Erythroblast (primary cell): ENCODE data around the gene ANKRD9.

Experiments
- DNase-seq, 2 experiments: peaks; one replicate each; lab custom pipeline; 2025; lab: John Stamatoyannopoulos, UW
- GATA1 ChIP-seq: IDR thresholded peaks from 2 replicates; pipeline ENCODE4 v1.6.1; 2011; ENCODE audit warnings: low read depth, mild to moderate bottlenecking, control low read depth, low read length, moderate library complexity
- POLR2A ChIP-seq: IDR thresholded peaks from 2 replicates; pipeline ENCODE4 v1.6.1; 2011; ENCODE audit warnings: mild to moderate bottlenecking, low read length

ANKRD9 gene

DNA sequence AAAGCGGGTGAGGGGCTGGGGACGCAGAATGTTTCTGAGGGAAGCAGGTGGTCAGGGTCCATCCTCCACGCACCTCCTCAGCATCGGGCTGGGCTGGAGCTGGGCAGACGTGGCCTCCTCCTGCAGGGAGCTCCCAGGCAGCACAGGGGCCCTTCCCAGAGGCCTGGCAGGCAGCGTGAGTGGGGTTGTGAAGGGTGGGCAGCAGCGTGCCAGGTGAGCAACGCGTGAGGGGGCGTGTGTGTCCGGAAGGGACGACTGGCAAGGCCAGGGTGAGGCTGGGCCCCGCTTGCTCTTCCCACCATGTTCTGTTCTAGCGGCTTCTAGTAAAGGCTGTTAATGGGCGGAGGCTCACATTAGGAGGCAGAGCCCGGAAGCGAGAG is 17.1 kb downstream of the ANKRD9 start:
- no peak for TF ChIP-seq GATA1
- no peak for TF ChIP-seq POLR2A
- DNase-seq: no peak

DNA sequence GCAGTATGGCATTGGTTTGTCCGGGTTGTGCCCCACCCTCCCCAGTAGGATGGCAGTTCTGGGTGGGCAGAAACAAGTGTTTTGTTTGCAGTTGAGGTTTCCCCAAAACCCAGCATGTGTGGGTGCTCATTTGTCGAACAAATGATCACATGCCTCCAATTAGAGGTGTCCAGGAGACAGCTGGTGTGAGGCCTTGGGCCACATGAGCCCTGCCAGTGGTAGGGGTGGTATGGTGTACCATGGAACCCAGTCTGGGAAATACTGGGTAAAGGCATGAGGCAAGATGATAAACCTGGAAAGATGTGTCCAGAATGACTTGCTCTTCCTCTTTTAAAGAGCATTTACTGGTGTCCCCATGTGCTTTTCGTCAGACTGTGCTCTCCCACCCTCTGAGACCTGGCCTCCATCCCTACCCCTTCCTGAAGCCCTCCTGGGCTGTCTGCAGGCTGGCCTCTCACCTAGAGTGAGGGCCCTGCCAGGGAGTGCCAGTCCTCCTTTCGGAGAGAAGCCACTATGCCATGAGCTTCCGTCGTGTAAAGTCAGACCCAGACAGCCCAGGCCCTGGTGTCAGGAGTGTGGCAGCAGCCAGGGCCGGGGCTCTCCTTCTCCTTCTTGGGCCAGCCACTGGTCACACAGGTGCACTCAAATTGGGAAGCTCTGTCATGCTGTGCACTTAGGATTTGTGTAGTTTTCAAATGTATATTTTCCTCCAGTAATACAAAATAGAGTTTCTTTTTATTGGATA is 17.6 kb downstream of the ANKRD9 start:
- no peak for TF ChIP-seq GATA1
- TF ChIP-seq POLR2A: no peak
- DNase-seq: no peak

DNA sequence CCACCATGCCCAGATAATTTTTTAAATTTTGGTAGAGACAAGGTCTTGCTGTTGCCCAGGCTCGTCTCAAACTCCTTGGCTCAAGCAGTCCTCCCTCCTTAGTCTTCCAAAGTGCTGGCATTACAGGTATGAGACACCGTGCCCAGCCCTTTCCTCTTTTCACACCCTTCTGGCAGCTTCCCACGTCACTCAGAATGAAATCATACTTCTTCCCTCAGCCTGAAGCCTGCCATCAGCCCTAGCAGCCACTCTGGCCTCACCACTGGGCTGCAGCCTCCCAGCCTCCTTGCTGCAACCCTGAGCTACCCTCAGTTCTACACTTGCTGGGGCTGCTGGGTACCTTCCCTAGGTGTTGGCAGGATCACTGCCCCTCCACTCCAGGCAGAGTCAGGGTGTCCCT is 18.2 kb downstream of the ANKRD9 start:
- TF ChIP-seq POLR2A (no peak), GATA1 (no peak)
- no peak for DNase-seq

DNA sequence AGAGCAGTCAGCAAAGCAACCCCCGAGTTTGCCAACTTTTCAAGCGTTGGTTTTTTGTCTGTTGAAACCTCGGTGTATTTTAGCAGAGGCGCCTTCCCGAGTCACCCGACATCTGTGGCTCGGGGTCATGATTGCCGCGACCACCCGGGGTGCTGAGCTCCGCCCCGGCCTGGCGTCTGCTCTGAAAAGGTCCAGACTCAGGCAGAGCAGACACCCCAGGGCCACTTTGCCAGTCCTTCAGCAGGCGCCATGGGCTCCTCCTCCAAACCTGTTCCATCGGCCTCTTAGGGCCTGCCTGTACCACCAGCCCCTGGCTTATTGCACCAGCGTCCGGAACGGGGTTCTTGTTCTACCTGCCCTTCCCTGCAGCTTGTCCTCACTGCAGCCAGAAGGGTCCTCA is 19.1 kb downstream of the ANKRD9 start:
- TF ChIP-seq POLR2A (no peak), GATA1 (no peak)
- DNase-seq: no peak

DNA sequence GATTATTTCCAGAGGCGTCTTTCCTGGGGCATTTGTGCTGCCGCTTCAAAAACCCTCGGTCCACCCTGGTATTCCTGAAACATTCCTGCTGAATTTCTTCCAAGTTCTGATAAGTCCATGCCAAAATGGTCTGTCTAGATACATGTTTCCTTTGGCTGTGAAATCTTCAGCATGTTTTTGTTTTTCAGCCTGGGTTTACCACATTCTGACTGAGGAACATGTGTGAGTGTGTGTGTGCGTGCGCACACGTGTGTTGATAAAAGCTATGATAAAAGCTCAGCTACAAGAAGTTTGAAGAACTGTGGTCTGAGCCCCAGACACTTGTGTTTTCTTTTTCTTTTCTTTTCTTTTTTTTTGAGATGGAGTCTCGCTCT is 22.4 kb downstream of the ANKRD9 start:
- DNase-seq: no peak
- no peak for TF ChIP-seq POLR2A
- no peak for TF ChIP-seq GATA1

DNA sequence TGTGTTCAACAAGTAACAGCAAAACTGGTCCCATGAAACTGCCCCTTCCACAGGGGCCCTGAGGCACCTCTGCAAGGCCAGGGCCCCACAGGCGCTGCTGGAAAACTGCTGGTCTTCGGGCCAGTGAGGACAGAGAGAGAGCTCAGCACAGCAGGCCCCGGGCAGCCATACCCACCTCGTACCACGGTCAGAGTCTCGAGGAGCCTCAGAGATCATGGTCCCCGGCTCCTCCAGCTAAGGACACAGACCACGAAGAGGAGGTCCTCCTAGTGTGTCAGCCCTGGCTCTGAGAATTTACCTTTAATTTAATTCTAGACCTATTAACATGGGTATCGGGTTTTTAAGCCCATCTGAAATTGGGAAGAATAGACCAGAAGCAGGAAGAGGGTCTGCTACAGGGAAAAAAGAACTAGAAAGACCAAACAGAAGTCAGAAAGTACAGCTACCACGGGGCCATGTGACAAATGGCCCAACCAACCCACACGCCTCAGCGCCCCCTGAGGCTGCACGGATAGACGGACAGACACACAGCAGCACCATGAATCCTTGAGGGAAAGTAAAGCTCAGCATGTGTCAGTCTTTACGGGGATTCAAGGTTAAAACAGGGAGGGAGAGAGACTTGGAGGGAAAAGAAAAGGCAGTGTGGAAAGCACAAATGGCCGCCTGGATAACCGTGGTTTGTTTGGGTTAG is 22.9 kb downstream of the ANKRD9 start:
- no peak for DNase-seq
- TF ChIP-seq POLR2A: no peak
- no peak for TF ChIP-seq GATA1

DNA sequence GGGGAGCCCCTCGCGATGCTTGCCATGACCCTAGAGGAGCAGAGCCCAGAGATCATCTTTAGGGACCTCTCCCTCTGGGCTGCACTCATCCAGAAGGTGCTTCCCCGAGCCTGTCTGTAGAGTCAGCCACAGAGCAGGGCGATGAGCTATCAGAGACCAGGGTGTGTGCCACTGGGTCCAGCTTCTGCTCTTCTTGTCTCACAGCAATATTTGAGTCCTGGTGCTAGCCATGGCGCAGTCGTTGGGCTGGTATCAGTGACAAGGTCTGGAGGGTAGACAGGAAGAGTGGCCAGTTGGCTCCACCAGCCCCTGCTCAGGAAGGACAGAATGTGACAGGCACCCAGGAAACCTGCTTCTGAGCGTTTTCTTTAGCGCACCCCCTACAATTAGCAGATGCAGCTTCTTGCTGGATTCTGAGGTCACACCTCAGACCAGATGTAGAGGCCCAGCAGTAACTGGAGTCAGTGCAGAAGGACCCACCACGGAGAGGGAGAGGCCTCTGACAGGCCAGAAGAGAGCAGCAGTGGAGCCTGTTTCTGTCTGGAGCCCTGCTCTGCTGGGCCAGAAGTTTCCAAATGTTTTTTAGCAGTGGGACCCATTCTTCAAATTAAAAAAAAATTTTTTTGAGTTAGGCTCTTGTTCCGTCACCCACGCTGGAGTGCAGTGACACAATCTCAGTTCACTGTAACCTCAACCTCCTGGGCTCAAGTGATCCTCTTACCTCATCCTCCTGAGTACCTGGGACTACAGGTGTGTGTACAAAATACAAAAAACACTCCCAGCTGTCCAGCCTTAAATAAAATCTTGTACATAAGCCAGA is 23.7 kb downstream of the ANKRD9 start:
- TF ChIP-seq GATA1 (no peak), POLR2A (no peak)
- DNase-seq: no peak

DNA sequence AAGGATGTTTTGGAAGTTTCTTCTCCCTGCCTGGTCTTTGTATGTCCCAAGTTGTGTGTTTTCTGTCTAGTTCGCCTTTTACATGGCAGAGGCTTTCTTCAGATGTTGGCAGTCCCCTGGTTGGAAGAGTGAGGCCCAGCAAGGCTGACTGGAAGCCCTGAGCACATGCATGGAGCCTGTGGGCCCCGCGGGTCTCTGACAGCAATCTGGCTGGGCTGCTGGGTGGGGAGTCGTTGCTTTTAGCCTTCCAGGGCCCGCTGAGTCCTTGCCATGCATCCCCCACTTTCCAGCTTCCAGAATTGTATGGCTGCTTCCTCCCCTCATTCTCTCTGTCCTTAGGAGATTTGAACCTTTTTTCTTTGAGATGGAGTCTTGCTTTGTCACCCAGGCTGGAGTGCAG is 25.3 kb downstream of the ANKRD9 start:
- TF ChIP-seq POLR2A (no peak), GATA1 (no peak)
- no peak for DNase-seq

DNA sequence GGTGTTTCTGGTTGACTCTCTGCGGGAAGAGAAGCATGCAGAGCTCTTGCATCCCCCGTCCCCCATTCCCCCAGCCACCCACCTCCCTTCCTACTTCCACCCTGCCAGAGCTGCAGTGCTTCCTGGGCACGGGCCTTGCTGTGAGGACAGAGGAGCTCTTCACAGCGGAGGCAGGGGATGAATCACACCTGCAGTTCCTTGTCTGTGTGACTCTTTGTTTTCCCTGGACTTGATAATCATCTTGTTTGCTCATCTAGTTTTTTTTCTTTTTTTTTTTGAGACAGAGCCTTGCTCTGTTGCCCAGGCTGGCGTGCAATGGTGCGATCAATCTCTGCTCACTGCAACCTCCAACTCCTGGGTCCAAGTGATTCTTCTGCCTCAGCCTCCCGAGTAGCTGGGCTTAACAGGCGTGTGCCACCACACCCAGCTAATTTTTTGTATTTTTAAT is 27.8 kb downstream of the ANKRD9 start:
- no peak for DNase-seq
- no peak for TF ChIP-seq POLR2A
- TF ChIP-seq GATA1: no peak

DNA sequence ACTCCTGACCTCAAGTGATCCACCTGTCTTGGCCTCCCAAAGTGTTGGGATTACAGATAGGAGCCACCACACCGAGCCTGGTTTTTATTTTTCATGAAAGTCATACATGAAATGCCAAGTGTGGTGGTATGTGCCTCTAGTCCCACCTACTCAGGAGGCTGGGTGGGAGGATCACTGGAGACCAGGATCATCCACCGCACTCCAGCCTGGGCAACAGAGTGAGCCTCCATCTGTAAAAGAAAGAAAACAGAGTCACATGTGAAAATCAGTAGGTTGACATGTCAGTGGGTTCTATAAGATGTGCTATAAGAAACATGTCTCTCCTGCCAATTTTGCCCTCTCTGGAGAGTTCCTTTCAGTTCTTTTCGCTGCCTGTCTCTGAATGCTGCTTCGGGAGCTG is 28.2 kb downstream of the ANKRD9 start:
- no peak for DNase-seq
- no peak for TF ChIP-seq POLR2A
- TF ChIP-seq GATA1: no peak

DNA sequence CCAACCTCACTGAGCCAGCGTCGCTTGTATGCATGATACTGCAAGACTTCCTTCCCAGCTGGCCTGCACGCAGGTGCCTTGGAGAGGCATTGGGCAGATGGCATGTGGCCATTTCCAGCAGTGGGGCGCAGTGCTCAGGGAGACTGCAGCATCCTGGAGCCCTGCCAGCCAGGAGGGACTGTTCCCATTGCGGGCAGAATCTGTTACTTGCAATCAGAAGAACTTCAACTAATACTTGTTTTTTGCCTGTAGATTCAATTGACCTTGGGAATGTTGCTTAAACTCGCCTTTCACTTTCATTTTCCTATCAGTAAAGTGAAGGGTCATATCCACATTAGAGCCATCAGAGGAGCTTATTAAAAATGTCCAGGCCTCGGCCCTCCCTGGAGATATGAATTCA is 29.8 kb downstream of the ANKRD9 start:
- TF ChIP-seq POLR2A: no peak
- TF ChIP-seq GATA1: no peak
- peak in 1 of 2 experiments; percentile 26 for DNase-seq

DNA sequence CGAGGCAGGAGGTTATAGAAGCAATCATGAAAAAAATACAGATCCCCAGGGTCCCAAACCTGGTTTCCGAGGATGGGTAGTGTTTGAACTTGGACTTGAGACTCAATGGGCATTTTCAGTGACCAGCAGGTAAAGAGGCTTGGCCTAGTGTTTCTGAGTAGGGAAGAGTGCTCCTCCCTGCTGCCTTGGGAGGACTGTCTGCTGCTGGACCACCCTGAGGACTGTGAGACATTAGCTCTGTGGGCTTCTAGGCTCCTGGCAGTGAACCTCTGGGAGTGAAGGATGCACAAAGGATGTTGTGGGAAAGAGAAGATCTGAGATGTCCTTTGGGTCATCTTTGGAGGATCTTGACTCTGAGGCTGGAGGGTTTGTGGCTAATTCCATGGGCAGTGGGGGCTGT is 30.5 kb downstream of the ANKRD9 start:
- DNase-seq: no peak
- TF ChIP-seq GATA1: no peak
- no peak for TF ChIP-seq POLR2A

DNA sequence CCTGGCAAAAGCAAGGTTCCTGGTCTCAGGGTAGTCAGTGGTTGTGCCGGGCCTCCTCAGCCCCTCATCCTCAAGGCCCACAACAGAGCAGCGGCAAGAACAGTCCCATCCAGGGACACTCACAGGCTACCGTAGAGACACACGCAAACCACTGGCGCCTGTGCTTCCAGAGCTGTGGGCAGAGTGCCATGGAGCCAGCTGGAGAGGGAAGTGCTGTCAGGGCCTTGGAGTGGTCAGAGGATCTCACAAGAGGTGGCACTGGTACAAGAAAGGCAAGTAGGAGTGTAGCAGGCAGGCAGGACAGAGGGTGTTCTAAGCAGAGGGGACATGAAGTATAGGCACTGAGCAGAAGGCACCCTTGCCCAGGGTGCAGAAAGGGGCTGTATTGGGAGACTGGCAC is 34.6 kb downstream of the ANKRD9 start:
- DNase-seq: no peak
- TF ChIP-seq POLR2A (no peak), GATA1 (no peak)

DNA sequence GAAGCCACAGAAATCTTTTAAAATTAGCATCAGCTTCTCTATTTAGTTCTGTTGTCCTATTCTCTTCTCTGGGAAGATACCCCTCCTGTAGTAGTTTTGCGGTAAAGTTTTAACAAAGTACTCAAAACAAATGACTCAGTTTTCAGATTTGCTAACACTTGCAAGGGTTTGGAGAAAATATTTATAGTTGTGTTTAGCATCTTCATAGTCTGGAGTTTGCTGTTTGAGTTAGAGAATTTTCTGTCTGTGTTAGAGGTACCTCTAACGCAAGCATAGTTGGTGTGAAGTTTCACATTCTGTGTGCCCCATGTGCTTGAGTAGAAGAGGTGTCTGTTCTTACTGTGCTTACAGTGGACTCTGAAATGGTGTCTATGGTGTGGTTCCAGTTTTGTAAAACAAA is 36.0 kb downstream of the ANKRD9 start:
- no peak for DNase-seq
- no peak for TF ChIP-seq POLR2A
- TF ChIP-seq GATA1: no peak

DNA sequence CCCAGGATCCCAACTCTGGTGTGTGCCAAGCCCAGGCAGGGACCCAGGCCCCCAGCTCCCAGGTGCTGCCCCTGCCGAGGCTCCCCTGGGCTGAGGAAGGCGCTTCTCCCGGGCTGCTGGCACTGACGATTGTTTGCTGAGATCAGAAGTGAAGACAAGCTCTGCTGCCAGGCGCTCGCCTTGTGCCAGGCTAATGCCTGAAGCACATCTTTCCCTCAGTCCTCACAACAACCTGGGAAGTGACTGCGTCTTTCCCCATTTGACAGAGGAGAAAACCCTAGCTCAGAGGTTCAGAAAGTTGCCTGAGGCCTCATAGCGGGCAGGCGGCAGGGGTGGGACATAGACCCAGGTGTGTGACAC is 36.8 kb downstream of the ANKRD9 start:
- TF ChIP-seq POLR2A (no peak), GATA1 (no peak)
- DNase-seq: no peak
